AG04449 (cell line): Measurements from ENCODE around the gene QRFP.
"Not testable (repeated sequence)": the region's sequence is repeated elsewhere in the genome, so short reads cannot be mapped to it uniquely, and the experiment has no call there.

Experiments
- CTCF ChIA-PET: fragments of 350-600 bp; formaldehyde crosslinking; extraction: SDS; loops from one replicate; lab custom pipeline; 2021; ENCODE audit warnings: antibody characterized with exemption; lab: Yijun Ruan, JAX
- POLR2A ChIA-PET: fragments of 400-600, 350-600 bp; formaldehyde crosslinking; extraction: SDS; loops from one replicate; lab custom pipeline; 2020; ENCODE audit warnings: antibody characterized with exemption, inconsistent platforms; lab: Yijun Ruan, JAX
- DNase-seq: peaks from one replicate; pipeline ENCODE4 v3.0.0-alpha.2; 2010; ENCODE audit warnings: low read depth, low spot score
- H3K4me3 ChIP-seq: 2 replicates; pipeline ENCODE4 v1.5.1; 2011; ENCODE audit warnings: low read depth, mild to moderate bottlenecking, control low read depth, low read length
- CTCF ChIP-seq: IDR thresholded peaks from one replicate; pipeline ENCODE4 v1.5.1; 2011; ENCODE audit warnings: mild to moderate bottlenecking, moderate library complexity, low read length, control low read depth, inconsistent platforms; ENCODE audit not compliant: insufficient read depth; ENCODE audit errors: missing control alignments

The QRFP gene

GRCh38 chr9:130856474-130856873 lies 40.1 kb downstream of the QRFP start:
- DNase-seq, result no peak
- ChIA-PET CTCF (interaction anchor here (1.0 to 7.8 kb wide), 2 partner anchors 8 to 13 kb away, joined by 4 to 85 read pairs; no protein-coding TSS in a partner anchor), POLR2A (no interaction called here)
- TF ChIP-seq CTCF, result no peak
- H3K4me3 ChIP-seq, result no peak overlapping the region

- ChIA-PET CTCF (interaction anchor here (1.0 to 7.8 kb wide), 5 partner anchors 9 to 154 kb away, joined by 3 to 85 read pairs (median 7); no protein-coding TSS in a partner anchor), POLR2A (no interaction called here)
- no peak overlapping the region for H3K4me3 ChIP-seq
- no peak for DNase-seq
- TF ChIP-seq CTCF, result no peak
Measured at GRCh38 chr9:130854835-130855234, 41.8 kb downstream of the QRFP start.

- POLR2A ChIA-PET, result no interaction called here
Measured at GRCh38 chr9:130854092-130854491, 42.5 kb downstream of the QRFP start.

GRCh38 chr9:130852801-130853200 lies 43.8 kb downstream of the QRFP start:
- no peak overlapping the region for H3K4me3 ChIP-seq
- TF ChIP-seq CTCF, result no peak
- no peak for DNase-seq
- CTCF ChIA-PET, result interaction anchor here (0.9 to 7.8 kb wide), 8 partner anchors 12 to 194 kb away, joined by 3 to 85 read pairs (median 4); no protein-coding TSS in a partner anchor
- POLR2A ChIA-PET, result no interaction called here

More at GRCh38 chr9:130854092-130854491, 42.5 kb downstream of the QRFP start:
- H3K4me3 ChIP-seq, result no peak overlapping the region
- TF ChIP-seq CTCF, result no peak
- CTCF ChIA-PET, result interaction anchor here (1.0 to 7.8 kb wide), 6 partner anchors 8 to 153 kb away, joined by 3 to 85 read pairs (median 6); no protein-coding TSS in a partner anchor
- DNase-seq, result no peak

GRCh38 chr9:130849356-130849755 lies 47.3 kb downstream of the QRFP start:
- ChIA-PET CTCF (interaction anchor here (1.5 to 7.8 kb wide), 2 partner anchors 15 to 148 kb away, joined by 7 to 85 read pairs; no protein-coding TSS in a partner anchor), POLR2A (no interaction called here)
- TF ChIP-seq CTCF, result no peak
- no peak for DNase-seq
- no peak overlapping the region for H3K4me3 ChIP-seq

GRCh38 chr9:130848514-130848913 lies 48.1 kb downstream of the QRFP start:
- CTCF ChIA-PET, result interaction anchor here (0.8 kb wide), 1 partner anchor 10 kb away, joined by 3 read pairs; no protein-coding TSS in a partner anchor
- not testable (repeated sequence) for DNase-seq, H3K4me3 ChIP-seq
- POLR2A ChIA-PET, result interaction anchor here (1.0 kb wide), 1 partner anchor 10 kb away, joined by 3 read pairs; no protein-coding TSS in a partner anchor
